Measurements from ENCODE around the gene PLCG1. TPM values are rescaled to one million over a fixed set of nuclear protein-coding genes. Genes with fewer than 3 reads are reported as not detected.

The PLCG1 gene
- total and polyA plus RNA-seq, 10 donors, result 28.0 to 144 (median 117) TPM

- Histone ChIP-seq H3K4me3 (no peak overlapping the region), H3K9me3 (no peaks in the 10 kb centered on the region), H3K27ac (no peak overlapping the region), H3K36me3 (peaks cover 0 to 100% (median 87%) of the 10 kb centered on the region in 6 donors), H3K27me3 (replicated peaks in 1 of 7) (no peaks in the 10 kb centered on the region), H3K4me1 (peaks cover 6 to 36% (median 19%) of the 10 kb centered on the region in 6 donors)
- peak; percentile 57 for DNase-seq
- intact Hi-C loops (cut with DNase I; ENCODE audit: low total_unique reads), result no loop called here
- no peak for TF ChIP-seq POLR2A (IDR thresholded peaks at IDR 0.05)
- TF ChIP-seq POLR2AphosphoS5 (IDR thresholded peaks at IDR 0.05), result no peak
- TF ChIP-seq CTCF (IDR thresholded peaks at IDR 0.05 in 8 of 11, conservative IDR thresholded peaks at IDR 0.05 in 3 of 11), result no peak
- 88 to 96% (median 89%) methylated on average over 8 to 10 of the region's 10 CpGs for WGBS, 5 donors
Measured at GRCh38 chr20:41168281-41169161, 31.2 kb downstream of the PLCG1 start.

GRCh38 chr20:41169162-41169690, 31.9 kb downstream of the PLCG1 start:
- H3K27me3 ChIP-seq (replicated peaks in 1 of 7), result no peaks in the 10 kb centered on the region
- no peak for DNase-seq
- peak in 1 of 3 donors; percentile 15 for TF ChIP-seq POLR2AphosphoS5 (IDR thresholded peaks at IDR 0.05)
- no peak for TF ChIP-seq POLR2A (IDR thresholded peaks at IDR 0.05)
- 91 to 94% (median 94%) methylated on average over 9 of the region's 9 CpGs for WGBS, 5 donors
- no peaks in the 10 kb centered on the region for H3K9me3 ChIP-seq
- peaks cover 6 to 36% (median 19%) of the 10 kb centered on the region in 6 donors for H3K4me1 ChIP-seq
- no peak overlapping the region for H3K27ac ChIP-seq
- peaks cover 0 to 100% (median 87%) of the 10 kb centered on the region in 6 donors for H3K36me3 ChIP-seq
- intact Hi-C loops (cut with DNase I; ENCODE audit: low total_unique reads), result no loop called here
- H3K4me3 ChIP-seq, result no peak overlapping the region

GRCh38 chr20:41169791-41170351, 32.5 kb downstream of the PLCG1 start:
- peak overlapping the region in 1 of 8 donors; percentile 11 for H3K27ac ChIP-seq
- H3K4me1 ChIP-seq, result peaks cover 6 to 36% (median 19%) of the 10 kb centered on the region in 6 donors
- H3K27me3 ChIP-seq (replicated peaks in 1 of 7), result no peaks in the 10 kb centered on the region
- H3K9me3 ChIP-seq, result no peaks in the 10 kb centered on the region
- intact Hi-C loops (cut with DNase I; ENCODE audit: low total_unique reads), result loop anchor here (10.0 kb wide), 1 partner anchor 55 kb away; no protein-coding TSS in a partner anchor
- H3K4me3 ChIP-seq, result no peak overlapping the region
- H3K36me3 ChIP-seq, result peaks cover 0 to 100% (median 87%) of the 10 kb centered on the region in 6 donors
- peak; percentile 41 for DNase-seq
- TF ChIP-seq POLR2AphosphoS5 (IDR thresholded peaks at IDR 0.05), result peak in 1 of 3 donors; percentile 45
- TF ChIP-seq CTCF (IDR thresholded peaks at IDR 0.05 in 8 of 11, conservative IDR thresholded peaks at IDR 0.05 in 3 of 11), result no peak
- WGBS, 5 donors, result 91 to 97% (median 94%) methylated on average over 13 to 14 of the region's 14 CpGs

- Histone ChIP-seq H3K4me3 (no peak overlapping the region), H3K4me1 (peaks cover 6 to 36% (median 19%) of the 10 kb centered on the region in 6 donors), H3K27me3 (replicated peaks in 1 of 7) (no peaks in the 10 kb centered on the region), H3K36me3 (peaks cover 0 to 100% (median 86%) of the 10 kb centered on the region in 6 donors), H3K9me3 (no peaks in the 10 kb centered on the region), H3K27ac (peak overlapping the region in 1 of 8 donors; percentile 11)
- peak; percentile 23 for DNase-seq
- intact Hi-C loops (cut with DNase I; ENCODE audit: low total_unique reads), result loop anchor here (10.0 kb wide), 1 partner anchor 54 kb away; no protein-coding TSS in a partner anchor
- TF ChIP-seq POLR2A (IDR thresholded peaks at IDR 0.05) (no peak), CTCF (IDR thresholded peaks at IDR 0.05 in 8 of 11, conservative IDR thresholded peaks at IDR 0.05 in 3 of 11) (no peak), POLR2AphosphoS5 (IDR thresholded peaks at IDR 0.05) (no peak)
- WGBS, 5 donors, result 92 to 97% (median 96%) methylated on average over 6 of the region's 6 CpGs
Measured at GRCh38 chr20:41170386-41171105, 33.2 kb downstream of the PLCG1 start.
